CD1c-positive myeloid dendritic cell (primary cell): ENCODE measurements around the gene PGM2L1.
A peak's percentile ranks its signal among the peaks of the same experiment; 100 is the strongest.
"Not testable (repeated sequence)": the region's sequence is repeated elsewhere in the genome, so short reads cannot be mapped to it uniquely, and the experiment has no call there.

Source experiments
- DNase-seq: peaks from one replicate; pipeline ENCODE4 v3.0.0-alpha.2; 2016; ENCODE audit errors: extremely low spot score

The PGM2L1 gene

DNA sequence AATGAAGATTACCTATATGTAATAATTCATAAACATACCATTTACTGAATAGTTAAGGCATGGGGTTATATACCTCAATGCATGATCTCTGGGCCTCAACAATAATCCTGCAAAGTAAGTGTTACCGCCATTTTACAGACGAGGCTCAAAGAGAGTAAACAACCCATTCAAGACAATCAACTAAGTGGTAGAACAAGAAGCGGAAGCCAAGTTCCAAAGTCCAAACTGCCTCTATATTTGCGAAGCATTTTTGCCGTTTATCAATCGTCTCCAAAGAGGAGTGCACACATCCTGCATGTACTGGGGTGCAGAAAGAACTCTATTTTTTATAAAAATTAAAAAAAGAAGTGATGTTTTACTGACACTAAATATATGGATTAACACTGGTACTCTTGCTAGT, 59.3 kb downstream of the PGM2L1 start:
- no peak for DNase-seq

DNA sequence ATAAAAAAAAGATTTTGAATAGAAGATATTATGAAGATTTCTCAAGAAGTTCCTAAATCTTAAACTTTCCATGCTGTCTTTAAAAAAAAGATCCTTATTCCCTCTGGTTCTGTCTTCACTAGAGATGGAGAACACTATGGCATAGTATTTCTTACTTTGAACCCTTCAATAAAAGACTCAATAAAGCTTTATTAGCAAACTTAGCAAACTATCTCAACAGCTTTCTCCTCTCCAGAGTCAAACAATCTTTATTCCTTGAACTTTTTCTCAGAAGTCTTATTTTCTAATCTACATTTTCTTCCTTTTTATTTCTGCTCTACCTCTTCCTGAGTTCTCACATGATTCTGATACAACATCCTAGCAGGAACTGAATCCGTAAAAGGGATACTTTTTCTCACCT, 65.0 kb downstream of the PGM2L1 start:
- no peak for DNase-seq

DNA sequence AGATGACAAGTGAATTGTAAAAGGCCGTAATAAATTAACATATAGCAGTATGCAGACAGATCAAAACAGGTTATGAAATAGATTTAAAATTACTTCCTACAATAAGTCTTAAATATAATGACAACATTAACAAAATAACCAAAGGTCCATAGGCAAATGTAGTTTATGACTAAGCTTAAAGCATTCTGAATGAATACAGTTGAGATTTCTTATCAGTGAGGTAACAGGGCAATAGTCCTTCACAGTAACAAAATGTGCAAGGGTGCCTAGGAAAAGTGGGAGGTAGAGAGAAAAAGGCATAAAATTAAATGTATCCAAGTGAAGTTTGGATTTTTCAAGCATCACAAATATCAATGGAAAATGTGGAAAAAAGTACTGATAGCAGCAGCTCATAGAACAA, 65.9 kb downstream of the PGM2L1 start:
- DNase-seq: no peak

DNA sequence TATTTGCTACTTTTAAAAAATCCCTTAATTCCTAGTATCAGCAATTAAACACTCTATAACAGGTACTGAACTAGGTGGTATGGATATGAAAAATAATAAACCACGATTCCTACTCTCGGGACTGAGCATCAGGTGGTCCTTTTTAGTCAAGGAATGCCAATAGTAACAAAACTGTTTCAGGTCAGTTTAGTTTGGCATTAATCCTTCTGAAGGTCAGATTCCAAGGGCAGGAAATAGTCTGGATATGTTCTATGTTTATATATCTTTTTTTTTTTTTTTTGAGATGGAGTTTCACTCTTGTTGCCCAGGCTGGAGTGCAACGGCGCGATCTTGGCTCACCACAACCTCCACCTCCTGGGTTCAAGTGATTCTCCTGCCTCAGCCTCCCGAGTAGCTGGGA, 67.2 kb downstream of the PGM2L1 start:
- not testable (repeated sequence) for DNase-seq

DNA sequence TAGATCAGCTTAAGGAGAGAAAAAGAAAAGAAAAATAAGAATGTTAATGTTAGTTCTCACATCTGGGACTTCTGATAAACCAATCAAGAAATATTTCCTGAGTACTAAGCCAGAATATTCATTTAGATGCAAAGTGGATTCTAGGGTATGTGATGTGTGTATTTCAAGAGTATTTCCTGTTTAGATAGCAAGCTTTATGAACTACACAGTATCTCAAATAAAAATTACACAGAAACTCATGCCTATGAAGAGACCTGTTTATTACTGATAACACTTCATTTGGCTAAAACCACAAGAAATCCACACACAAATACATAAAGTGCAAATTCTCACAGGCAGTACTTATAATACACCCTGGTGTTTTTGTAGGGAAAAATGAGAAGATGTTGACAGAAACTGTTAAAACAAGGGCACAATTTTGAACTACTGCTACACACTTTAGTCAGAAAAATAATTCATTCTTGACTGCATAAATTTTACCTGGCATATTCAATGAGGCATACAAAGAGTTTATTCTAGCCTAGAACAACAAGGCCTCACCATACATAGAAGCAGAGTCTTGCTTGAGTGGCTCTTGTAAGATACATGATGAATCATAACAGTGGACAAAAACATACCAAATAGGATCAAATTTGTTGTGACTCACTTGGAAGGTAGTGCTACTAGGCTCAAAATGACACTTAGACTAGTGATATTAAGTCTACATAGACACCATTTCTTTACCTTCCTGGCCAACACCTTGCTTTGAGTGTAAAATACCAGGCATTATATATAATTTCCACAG, 68.0 kb downstream of the PGM2L1 start:
- DNase-seq: no peak

DNA sequence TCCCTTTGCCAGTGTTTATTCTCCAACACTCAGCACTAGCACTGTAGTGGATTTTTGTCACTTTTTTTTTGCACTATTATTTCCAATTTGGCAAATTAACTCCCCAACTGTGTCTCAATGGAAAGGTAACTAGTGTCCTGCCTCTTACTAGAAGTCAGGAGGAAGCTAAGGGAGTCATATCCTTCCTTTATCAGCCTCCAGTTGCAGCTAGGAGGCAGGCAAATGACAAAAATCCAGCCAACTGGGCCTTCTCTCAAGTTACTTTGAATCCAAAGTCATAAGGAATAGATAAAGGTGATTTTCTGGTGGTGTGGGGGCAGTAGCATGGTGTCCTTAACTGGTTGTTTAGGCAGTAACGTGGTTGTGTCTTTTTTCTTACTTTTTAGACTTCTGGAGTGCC, 71.2 kb downstream of the PGM2L1 start:
- no peak for DNase-seq

DNA sequence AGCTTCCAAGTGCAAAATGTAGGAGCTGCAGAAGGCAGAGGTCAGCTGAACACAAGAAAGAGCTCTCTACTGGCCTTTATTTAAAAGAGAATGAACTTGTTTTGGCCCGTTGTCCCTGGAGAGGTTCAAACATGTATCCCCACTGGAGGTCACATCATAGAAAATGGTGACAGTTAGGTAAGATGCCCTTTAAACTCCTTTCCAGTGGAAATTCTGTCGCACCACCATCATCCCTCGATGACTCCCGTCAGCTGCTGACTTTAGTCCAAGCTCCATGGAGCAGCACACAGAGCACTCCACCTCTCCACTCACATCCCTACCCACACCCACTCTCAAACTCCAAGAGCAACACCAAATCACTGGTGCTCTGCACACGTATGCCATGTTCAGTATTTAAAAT, 71.6 kb downstream of the PGM2L1 start:
- no peak for DNase-seq

DNA sequence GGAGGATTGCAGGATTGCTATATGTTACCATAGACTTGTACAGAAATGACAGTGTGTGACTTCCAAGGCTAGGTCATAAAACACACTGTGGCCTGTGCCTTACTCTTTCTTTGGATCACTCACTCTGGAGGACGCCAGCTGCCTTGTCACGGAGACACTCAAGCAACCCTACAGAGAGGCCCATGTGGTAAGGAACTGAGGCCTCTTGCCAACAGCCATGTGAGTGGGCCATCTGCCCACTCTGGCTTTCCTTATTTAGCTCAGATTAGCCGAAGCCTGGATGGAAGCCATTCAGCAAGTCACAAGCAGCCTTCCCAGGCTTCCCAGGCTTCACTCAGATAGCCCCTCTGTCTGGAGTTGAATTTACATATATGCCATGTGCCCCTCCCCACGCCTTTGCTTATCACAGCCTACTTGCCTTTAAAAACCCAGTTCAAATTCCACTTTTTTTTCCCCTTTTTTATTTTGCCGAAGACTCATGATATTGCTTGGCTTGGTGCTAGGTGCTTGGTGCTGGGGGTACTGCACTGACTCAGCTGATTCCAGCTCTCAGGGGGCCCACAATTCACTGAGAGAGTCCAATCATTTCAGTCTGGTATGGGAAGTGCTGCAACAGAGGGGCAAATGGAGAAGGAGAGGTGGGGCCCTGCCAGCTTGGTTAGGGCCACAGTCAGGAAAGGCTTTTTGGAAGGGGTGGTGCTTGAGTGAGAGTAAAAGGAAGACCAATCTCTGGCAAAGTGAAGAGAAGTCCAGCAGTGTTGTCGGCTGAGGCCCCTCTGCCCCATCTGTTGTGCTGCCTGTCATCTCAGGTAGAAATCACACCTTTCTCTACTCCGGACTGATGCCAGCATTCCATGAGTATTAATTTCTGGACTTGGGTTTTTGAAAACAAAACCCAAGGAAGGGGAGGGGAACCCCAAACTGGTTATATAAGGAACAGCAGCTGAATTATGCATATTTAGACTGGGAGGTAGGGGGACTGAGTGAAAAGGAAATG, 72.3 kb downstream of the PGM2L1 start:
- DNase-seq: peak; percentile 33

DNA sequence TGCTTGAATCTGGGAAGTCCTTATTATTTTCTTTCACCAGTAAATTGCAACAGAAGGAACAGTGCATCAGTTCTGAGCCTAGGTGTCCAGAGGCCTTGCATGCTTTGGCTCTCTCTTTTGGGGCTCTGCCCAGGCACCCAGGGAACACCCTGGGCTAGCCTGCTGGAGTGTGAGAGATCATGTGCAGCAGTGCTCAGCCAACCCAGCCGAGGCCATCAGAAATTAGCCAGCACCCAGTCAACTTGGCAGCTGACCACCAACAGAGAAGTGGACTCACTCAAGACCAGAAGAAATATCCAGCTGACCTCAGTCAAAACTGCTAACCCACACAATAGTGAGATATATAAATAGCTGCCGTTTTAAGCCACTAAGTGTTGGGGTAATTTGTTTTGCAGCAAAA, 75.6 kb downstream of the PGM2L1 start:
- no peak for DNase-seq

DNA sequence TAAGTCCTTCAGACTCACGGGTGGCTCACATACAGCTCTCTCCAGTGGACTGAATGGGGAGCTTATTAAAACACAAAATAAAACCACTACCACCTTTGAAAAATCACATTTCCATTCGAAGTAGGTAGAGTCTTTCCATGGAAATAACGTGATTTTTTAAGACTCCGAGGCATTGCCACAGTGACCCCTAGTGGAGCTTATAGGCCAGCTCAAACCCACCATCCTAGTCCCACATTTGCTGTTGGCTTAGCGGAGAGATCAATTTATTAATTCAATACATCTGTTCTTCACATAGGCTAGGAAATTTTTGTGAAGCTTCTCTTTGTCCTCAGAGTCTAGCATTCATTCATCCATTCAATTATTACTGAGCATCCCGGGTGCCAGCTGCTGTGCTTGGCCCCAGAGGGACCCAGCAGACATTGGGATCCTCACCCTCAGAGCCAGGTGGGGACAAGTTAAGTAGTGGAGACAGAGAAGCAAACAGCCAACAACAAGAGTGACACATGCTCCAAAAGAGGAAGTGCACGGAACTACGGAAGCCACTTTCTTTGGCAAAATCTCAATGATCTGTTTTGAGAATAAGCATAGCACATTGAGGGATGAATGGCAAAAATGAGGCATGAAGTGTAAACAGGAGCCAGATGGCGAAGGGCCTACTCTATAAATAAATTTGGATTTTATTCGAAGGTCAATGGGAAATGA, 76.6 kb downstream of the PGM2L1 start:
- DNase-seq: peak; percentile 51

DNA sequence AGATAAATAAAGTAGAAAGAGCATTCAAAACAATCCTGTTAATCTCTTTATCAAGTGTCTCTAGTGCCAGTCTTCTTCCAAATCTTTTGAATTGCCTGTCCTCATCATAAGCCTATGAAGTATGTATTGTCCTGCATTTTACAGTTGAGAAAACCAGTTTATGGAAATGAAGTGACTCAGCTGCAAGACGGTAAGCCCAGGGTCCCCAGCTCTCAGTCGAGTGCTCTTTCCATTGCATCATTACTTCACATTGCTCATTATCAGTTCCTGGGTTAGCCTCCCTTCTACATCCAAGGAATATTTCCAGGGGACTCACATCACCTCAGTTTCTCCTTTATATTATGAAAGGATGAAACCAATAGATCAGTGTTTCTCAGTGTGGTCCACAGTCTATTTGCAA, 77.7 kb downstream of the PGM2L1 start:
- DNase-seq: no peak

DNA sequence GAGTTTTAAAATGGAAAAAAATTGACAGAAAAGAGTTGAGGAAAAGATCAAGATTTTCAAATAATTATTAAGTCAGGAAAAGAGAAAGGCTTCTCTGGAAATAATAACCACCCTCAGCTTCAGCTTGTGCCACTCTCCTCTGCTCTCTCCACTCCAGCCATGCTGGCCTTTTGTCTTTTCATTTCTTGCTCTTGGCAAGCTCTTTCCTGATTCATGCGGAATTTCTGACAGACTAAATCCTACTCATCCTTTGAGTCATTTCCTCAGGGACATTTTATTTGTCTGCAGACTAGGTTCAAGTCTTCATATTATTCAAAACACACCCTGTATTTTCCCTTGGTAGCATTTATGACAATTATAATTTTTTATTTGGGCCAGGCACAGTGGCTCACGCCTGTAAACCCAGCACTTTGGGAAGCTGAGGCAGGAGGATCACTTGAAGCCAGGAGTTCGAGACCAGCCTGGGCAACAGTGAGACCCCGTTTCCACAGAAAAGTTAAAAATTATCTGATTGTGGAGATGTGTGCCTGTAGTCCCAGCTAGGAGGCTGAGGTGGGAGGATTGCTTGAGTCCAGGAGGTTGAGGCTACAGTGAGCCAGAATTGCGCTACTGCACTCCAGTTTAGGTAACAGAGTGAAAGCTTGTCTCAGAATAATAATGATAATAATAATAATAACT, 79.0 kb downstream of the PGM2L1 start:
- DNase-seq: no peak

DNA sequence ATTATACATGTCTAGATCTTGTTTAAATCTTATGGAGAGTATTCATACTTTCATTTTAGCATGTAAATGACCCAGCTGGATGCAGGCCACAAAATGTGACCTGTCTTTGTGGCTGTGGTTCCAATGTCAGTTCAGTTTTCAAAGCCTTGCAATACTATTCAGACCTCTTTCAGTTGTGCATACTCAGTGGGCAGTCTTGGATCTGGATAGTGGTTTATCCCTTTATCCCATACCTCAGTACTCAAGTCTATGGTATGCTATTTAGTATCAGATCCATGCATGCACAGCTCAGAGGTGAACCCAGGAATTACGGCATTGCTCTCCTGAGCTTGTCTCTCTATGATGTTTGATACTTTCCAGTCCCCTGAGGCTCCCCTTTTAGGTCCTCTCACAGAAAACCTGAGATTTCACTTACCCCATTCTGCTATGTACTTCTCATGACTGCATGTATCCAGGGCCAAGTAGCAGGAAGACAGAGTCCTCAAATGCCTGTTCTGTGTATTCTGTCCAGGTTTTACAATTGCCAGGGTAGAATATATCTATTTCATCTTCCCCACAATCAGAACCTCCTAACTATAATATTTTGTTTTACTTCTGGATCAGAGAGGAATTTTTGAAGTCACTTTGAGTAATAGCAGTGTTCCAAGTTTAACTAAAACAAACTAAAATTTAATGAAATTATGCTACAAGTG, 79.8 kb downstream of the PGM2L1 start:
- DNase-seq: no peak

DNA sequence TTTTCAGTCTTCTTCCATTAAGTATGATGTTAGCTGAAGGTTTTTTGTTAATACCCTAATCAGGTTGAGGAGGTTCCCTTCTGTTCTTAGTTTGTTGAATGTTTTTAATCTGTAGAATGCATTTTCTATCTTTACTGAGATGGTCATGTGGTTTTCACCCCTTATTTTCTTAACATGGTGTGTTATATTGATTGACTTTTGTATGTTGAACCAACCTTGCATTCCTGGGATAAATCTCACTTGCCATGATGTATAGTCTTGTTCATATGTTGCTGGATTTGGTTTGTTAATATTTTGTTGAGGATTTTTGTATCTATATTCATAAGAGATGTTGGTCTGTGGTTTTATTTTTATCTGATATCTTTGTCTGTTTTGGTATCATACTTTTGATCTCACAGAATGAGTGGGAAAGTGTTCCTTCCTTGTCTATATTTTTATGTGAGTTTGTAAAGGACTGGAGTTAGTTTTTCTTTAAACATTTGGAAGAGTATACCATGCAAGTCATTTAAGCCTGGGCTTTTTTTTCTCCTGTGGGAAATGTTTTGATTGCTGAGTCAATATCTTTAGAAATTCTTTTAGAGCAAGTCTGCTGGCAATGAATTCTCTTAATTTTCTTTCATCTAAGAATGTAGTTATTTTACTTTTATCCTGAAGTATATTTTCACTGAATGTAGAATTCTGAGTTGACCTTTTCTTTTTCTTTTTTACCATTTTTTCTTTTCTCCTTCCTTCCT, 81.3 kb downstream of the PGM2L1 start:
- DNase-seq: no peak

DNA sequence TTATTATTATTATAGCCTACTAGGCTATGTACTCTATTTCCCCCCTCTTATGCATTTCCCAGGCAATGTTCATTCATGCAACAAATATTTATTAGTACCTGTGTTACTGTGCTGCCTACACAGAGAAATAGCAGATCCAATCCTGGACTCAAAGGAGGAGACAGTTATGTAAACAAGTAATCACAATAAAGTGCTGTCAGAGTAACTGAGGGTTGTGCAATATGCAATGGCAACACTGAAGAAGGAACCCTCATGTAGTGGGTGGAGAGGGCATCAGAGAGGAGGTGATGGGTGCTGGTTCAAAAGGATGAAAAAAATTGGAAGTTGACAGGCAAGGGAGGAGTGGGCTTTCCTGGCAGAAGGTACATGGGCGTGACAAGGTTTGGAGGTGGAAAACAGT, 85.9 kb downstream of the PGM2L1 start:
- DNase-seq: peak; percentile 75

DNA sequence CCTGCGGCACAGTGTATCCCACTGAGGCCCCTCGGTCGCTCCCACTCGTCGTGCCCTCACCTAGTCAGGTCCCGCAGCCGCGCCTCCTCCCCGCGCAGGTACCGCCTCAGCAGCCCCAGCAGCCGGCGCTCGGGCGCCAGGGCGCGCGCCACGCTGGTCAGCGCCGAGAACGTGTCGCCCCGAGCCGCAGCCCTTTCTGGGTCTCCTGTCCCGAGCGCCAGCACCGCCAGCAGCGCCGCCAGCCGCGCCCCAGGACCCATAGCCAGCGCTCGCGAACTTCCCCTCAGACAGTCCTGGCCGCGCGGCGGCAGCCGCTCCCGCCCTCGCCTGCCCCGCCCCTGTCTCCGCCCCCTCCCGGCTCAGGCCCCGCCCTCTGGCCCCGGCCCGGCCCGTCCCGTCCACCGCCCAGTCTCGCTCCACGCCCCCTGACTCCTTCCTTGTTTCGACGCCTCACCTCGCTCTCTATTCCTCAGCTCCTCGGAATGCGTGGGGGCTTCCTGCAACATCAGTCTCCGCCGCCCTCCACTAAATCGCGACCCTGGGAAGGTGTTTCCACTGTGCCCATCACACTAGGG, 86.8 kb downstream of the PGM2L1 start, which contains the start of gene P4HA3:
Gene P4HA3, minus strand, starts transcription at position 289 of the 575 bp plus-strand sequence. Its CDS starts 29 bp downstream, at position 260.
- peak; percentile 83 for DNase-seq

DNA sequence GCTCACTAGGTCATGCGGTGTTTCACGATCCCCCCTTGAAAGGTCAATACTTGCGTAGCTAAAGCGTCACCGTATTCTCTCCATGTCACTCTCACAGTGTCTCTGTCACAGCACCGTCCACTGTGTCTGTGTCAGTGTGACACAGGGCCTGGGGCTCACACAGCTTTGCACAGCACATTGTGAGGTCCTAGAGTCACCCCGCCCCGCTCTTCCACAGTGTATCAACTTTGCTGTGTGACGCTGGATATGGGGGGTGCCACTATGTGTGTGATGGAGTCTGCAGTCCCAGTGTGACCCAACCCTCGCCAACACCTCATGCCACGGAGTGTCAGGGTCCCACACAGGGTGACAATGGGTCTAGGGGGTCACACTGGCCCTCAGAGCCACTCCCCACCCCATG, 87.4 kb downstream of the PGM2L1 start:
- no peak for DNase-seq

DNA sequence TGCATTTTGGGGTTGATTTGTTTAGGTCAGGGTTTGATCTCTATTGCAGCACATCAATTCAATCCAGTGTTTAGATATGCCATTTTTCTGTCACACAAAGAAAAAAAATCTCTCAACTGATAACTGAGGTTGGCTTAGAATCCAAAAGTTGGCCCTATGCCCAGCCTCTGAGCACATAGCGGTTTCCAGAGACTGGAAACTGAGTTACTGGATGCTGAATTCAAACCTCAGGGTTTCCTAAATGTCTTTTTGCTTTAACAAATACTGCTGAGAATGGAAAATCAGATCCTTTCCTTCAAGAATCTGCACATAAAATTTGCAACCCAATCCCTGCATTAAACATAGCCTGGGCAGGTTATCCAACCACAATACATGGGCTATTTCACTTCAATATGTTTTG, 90.8 kb downstream of the PGM2L1 start:
- no peak for DNase-seq

DNA sequence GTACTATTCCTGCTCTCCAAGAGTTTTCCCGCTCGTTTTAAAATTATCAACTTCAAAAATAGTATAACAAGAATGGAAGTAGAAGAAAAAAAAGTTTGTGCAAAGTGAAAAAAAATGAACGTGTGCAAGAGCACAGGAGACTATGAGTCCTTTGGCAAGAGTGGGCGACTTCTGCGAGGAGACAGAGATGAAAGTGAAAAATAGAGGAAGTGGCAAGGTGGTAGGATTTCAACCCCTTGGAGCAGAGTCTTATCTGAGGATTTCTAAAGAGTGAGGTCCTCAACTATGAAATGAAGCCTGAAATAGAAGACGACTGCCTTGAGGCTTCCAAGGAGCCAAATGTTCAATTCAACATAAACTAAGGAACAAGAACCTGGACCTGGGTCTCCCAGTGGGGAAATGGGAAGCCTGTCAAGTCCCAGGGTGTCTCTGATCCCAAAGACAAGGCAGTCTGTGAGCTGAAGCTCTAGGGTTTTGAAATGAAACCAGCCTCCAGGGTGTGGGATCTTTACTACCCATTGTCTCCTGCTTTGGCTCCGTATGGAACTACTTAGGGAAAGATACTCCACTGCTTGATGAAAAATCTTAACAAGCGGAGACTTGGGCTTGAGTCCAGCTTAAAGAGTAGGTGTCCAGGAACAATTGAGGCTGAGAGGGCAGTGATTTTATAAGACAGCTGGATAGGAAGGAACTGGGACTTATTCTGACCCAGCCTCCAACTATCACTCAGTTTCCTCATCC, 91.6 kb downstream of the PGM2L1 start:
- peak; percentile 47 for DNase-seq
